Mesenchymal stem cell (in vitro differentiated cells and primary cell): ENCODE data around the gene GUCA1A.
"Not testable (repeated sequence)": the region's sequence is repeated elsewhere in the genome, so short reads cannot be mapped to it uniquely, and the experiment has no call there.

ENCODE experiments used
- DNase-seq: peaks from one replicate; pipeline ENCODE4 v3.0.0-alpha.2; 2013
- H2AFZ ChIP-seq: one replicate; pipeline ENCODE4 v1.6.1; 2013; ENCODE audit warnings: low read depth, mild to moderate bottlenecking, control low read depth, inconsistent platforms, low read length, moderate library complexity
- H2AK5ac ChIP-seq: 2 replicates; pipeline ENCODE4 v1.6.1; 2013; ENCODE audit warnings: low read length, moderate library complexity, mild to moderate bottlenecking, inconsistent platforms; ENCODE audit not compliant: severe bottlenecking
- H2BK120ac ChIP-seq: one replicate; pipeline ENCODE4 v1.6.1; 2013; ENCODE audit warnings: low read depth, mild to moderate bottlenecking, inconsistent platforms, low read length, moderate library complexity
- H2BK12ac ChIP-seq, 2 experiments: one replicate each; pipeline ENCODE4 v1.6.1; 2013; ENCODE audit warnings: inconsistent platforms in 2 of 2, low read length in 2 of 2, mild to moderate bottlenecking in 2 of 2, moderate library complexity in 2 of 2, control low read depth in 1 of 2
- H2BK15ac ChIP-seq: one replicate; pipeline ENCODE4 v1.6.1; 2013; ENCODE audit warnings: mild to moderate bottlenecking, low read depth, inconsistent platforms; ENCODE audit not compliant: poor library complexity, severe bottlenecking
- H2BK5ac ChIP-seq: 2 replicates; pipeline ENCODE4 v1.6.1; 2013; ENCODE audit warnings: low read depth, mild to moderate bottlenecking, low read length, control low read depth, inconsistent platforms; ENCODE audit not compliant: poor library complexity, severe bottlenecking
- H3K14ac ChIP-seq, 2 experiments: one replicate each; pipeline ENCODE4 v1.6.1; 2013; ENCODE audit warnings: inconsistent platforms in 2 of 2, low read length in 2 of 2, control low read depth in 1 of 2, mild to moderate bottlenecking in 1 of 2, moderate library complexity in 1 of 2
- H3K18ac ChIP-seq, 2 experiments: one replicate each; pipeline ENCODE4 v1.6.1; 2013; ENCODE audit warnings: inconsistent platforms in 2 of 2, low read length in 2 of 2, control low read depth in 1 of 2, low read depth in 1 of 2, mild to moderate bottlenecking in 1 of 2
- H3K23ac ChIP-seq, 2 experiments: one replicate each; pipeline ENCODE4 v1.6.1; 2013; ENCODE audit warnings: inconsistent platforms in 2 of 2, low read length in 2 of 2, mild to moderate bottlenecking in 2 of 2, moderate library complexity in 2 of 2, control low read depth in 1 of 2
- H3K27ac ChIP-seq: 2 replicates; pipeline ENCODE4 v1.5.1; 2013; ENCODE audit warnings: mild to moderate bottlenecking, moderate library complexity, low read length, control low read depth, inconsistent platforms; ENCODE audit not compliant: poor library complexity, severe bottlenecking
- H3K27me3 ChIP-seq, 2 experiments: 2 replicates each; pipeline versions ENCODE4 v1.6.1 to v1.7.0; 2013; ENCODE audit warnings: low read length in 2 of 2, mild to moderate bottlenecking in 2 of 2, moderate library complexity in 2 of 2, control low read depth in 1 of 2, inconsistent platforms in 1 of 2; ENCODE audit not compliant: control insufficient read depth in 1 of 2, insufficient read depth in 1 of 2
- H3K36me3 ChIP-seq, 2 experiments: 2 replicates each; pipeline versions ENCODE4 v1.6.1 to v1.7.0; 2013; ENCODE audit warnings: low read length in 2 of 2, control low read depth in 1 of 2, inconsistent platforms in 1 of 2, low read depth in 1 of 2, mild to moderate bottlenecking in 1 of 2; ENCODE audit not compliant: insufficient read depth in 2 of 2, control insufficient read depth in 1 of 2
- H3K4ac ChIP-seq, 2 experiments: one replicate each; pipeline ENCODE4 v1.6.1; 2013; ENCODE audit warnings: inconsistent platforms in 2 of 2, low read length in 2 of 2, mild to moderate bottlenecking in 2 of 2, moderate library complexity in 2 of 2, control low read depth in 1 of 2, low read depth in 1 of 2
- H3K4me1 ChIP-seq: 2 replicates; pipeline ENCODE4 v1.6.1; 2013; ENCODE audit warnings: low read depth, low read length, control low read depth; ENCODE audit not compliant: control insufficient read depth, insufficient read depth
- H3K4me2 ChIP-seq: 2 replicates; pipeline ENCODE4 v1.6.1; 2013; ENCODE audit warnings: low read length, mild to moderate bottlenecking, inconsistent platforms; ENCODE audit not compliant: poor library complexity, severe bottlenecking
- H3K4me3 ChIP-seq, 2 experiments: 2 replicates each; pipeline versions ENCODE4 v1.5.1 to v1.7.0; 2013; ENCODE audit warnings: low read length in 2 of 2, mild to moderate bottlenecking in 2 of 2, control low read depth in 1 of 2, low read depth in 1 of 2; ENCODE audit not compliant: insufficient read depth in 1 of 2
- H3K79me1 ChIP-seq: replicated peaks from 2 replicates; pipeline ENCODE4 v1.6.1; 2013; ENCODE audit warnings: mild to moderate bottlenecking, control low read depth, low read length, inconsistent platforms; ENCODE audit not compliant: poor library complexity, severe bottlenecking
- H3K9ac ChIP-seq: 2 replicates; pipeline ENCODE4 v1.7.0; 2013; ENCODE audit warnings: mild to moderate bottlenecking, low read length, moderate library complexity
- H3K9me3 ChIP-seq: 2 replicates; pipeline ENCODE4 v1.7.0; 2013; ENCODE audit warnings: mild to moderate bottlenecking, low read length; ENCODE audit not compliant: control insufficient read depth
- H4K8ac ChIP-seq: one replicate; pipeline ENCODE4 v1.6.1; 2013; ENCODE audit warnings: inconsistent platforms, mild to moderate bottlenecking, low read length, moderate library complexity
- H4K91ac ChIP-seq: one replicate; pipeline ENCODE4 v1.6.1; 2013; ENCODE audit warnings: mild to moderate bottlenecking, low read length, inconsistent platforms
- WGBS: methylation state at CpG from one replicate; pipeline ENCODE4 v1.1.7; 2013; ENCODE audit warnings: mixed read lengths; 5-methylcytosine and 5-hydroxymethylcytosine counted together

GUCA1A gene

DNA sequence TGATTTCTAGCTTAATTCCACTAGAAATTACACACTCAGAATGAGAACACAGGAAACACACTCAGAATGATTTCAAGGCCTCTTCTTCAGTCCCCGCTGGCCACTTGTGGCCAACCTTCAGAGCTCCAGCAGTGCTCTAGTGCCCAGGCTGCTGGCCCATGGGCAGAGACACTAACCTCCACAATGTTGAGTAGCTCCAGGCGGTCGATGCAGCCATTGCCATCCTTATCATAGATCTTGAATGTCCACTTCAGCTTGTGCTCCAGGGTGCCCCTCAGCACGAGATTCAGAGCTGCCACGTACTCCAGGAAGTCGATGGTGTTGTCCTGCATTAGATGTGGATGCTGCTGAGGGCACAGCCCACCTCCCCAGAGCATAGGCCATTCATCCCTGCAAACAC, 15.2 kb downstream of the GUCA1A start:
- Histone ChIP-seq H2BK5ac (no peak overlapping the region), H3K18ac (no peak overlapping the region), H3K4me2 (no peak overlapping the region), H3K79me1 (no peaks in the 10 kb centered on the region), H3K23ac (no peak overlapping the region), H4K8ac (no peak overlapping the region), H3K4me3 (no peak overlapping the region), H3K9ac (no peak overlapping the region), H4K91ac (no peak overlapping the region), H3K27ac (no peak overlapping the region), H2AFZ (no peak overlapping the region), H2AK5ac (no peak overlapping the region), H3K14ac (no peak overlapping the region), H3K9me3 (no peaks in the 10 kb centered on the region), H2BK120ac (no peak overlapping the region), H3K4me1 (peaks cover 5% of the 10 kb centered on the region), H3K27me3 (no peaks in the 10 kb centered on the region), H3K4ac (no peak overlapping the region), H2BK12ac (no peak overlapping the region), H2BK15ac (no peak overlapping the region), H3K36me3 (peaks cover 0 to 2% of the 10 kb centered on the region in 2 experiments)
- WGBS: 95% methylated on average over 6 of the region's 6 CpGs
- DNase-seq: no peak

DNA sequence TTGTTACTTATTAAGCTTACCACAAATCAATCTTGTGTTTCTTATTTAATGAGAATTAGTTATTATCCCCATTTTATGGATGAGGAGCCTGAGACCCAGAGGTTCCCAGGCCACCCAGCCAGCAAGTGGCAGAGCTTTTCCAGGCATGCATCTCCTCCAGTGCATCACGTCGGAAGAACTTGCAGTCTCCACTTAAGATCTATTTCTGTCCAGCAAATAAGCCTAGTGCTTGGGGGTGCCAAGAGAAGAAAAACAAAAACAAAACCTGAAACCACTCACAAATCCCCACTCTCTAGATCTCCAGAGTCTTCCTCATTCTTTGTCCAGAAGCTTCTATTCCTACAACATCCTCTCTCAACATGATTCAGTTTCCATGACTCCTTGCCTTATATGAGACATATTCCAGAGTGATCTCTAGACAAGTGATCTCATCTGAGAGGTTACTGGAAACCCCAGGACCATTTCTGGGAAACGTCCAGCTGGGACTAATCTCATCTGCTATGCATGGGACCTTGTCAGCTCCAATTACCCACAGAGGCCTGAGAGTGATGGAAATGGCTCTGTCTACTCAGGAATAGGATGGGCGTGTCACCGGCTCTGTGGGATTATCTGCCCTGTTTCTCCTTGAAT, 17.5 kb downstream of the GUCA1A start:
- Histone ChIP-seq H2BK15ac (no peak overlapping the region), H4K8ac (peak overlapping the region; percentile 51), H3K36me3 (peaks cover 0 to 2% of the 10 kb centered on the region in 2 experiments), H3K4me1 (peaks cover 10% of the 10 kb centered on the region), H4K91ac (no peak overlapping the region), H3K27ac (peak overlapping the region; percentile 34), H2AFZ (no peak overlapping the region), H3K18ac (no peak overlapping the region), H3K4me3 (no peak overlapping the region), H3K9ac (peak overlapping the region; percentile 23), H2BK120ac (no peak overlapping the region), H3K4ac (no peak overlapping the region), H2BK12ac (no peak overlapping the region), H2AK5ac (no peak overlapping the region), H3K79me1 (no peaks in the 10 kb centered on the region), H3K23ac (no peak overlapping the region), H3K14ac (no peak overlapping the region), H3K4me2 (no peak overlapping the region), H3K9me3 (no peaks in the 10 kb centered on the region), H3K27me3 (no peaks in the 10 kb centered on the region), H2BK5ac (no peak overlapping the region)
- DNase-seq: peak; percentile 98
- WGBS: 48% methylated on average over 5 of the region's 5 CpGs

DNA sequence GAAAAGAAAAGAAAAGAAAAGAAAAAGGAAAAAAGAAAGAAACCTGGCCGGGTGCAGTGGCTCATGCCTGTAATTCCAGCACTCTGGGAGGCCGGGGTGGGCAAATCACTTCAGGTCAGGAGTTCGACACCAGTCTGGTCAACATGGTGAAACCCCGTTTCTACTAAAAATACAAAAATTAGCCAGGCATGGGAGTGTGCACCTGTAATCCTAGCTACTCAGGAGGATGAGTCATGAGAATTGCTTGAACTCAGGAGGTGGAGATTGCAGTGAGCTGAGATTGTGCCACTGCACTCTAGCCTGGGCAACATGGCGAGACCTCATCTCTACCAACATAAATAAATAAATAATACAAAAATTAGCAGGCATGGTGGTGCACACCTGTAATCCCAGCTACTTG, 19.2 kb downstream of the GUCA1A start:
- not testable (repeated sequence) for H3K36me3 ChIP-seq, H4K8ac ChIP-seq, H3K4ac ChIP-seq, H3K9me3 ChIP-seq, H2BK120ac ChIP-seq, H3K23ac ChIP-seq, DNase-seq, H2BK12ac ChIP-seq, H3K27ac ChIP-seq, H2AK5ac ChIP-seq, H3K9ac ChIP-seq, H3K79me1 ChIP-seq, H4K91ac ChIP-seq, H3K18ac ChIP-seq, H3K4me2 ChIP-seq, H2BK15ac ChIP-seq, H2BK5ac ChIP-seq, H3K4me3 ChIP-seq, H2AFZ ChIP-seq, H3K14ac ChIP-seq, H3K27me3 ChIP-seq
- 88% methylated on average over 4 of the region's 5 CpGs for WGBS
- H3K4me1 ChIP-seq: peaks cover 12% of the 10 kb centered on the region

DNA sequence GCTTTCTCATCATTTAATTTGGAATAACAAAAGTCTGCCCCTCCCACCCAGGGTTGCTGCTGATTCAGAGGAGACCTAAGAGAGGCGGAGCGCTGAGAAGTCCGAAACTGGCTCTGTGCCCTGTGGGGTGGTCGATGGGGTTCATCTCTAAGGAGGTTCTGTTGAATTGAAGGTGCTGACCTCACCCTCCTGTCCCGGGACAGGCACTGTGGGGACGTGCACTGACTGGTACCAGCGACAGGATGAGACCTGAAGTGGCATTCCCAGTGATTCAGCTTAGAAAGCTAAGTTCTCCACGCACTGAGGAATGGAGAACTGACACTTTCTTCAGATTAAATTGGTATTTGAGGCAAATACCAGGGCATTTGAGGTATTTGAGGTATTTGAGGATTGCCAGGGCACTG, 20.3 kb downstream of the GUCA1A start:
- Histone ChIP-seq H2BK5ac (peak overlapping the region; percentile 54), H3K4me2 (peak overlapping the region; percentile 58)

More for the DNA sequence above, 20.3 kb downstream of the GUCA1A start:
- Histone ChIP-seq H3K14ac (no peak overlapping the region), H3K27me3 (no peaks in the 10 kb centered on the region), H2AK5ac (no peak overlapping the region), H2AFZ (no peak overlapping the region), H3K4me1 (peaks cover 18% of the 10 kb centered on the region), H3K9me3 (no peaks in the 10 kb centered on the region), H2BK12ac (peak overlapping the region in 1 of 2 experiments; percentile 88), H3K79me1 (no peaks in the 10 kb centered on the region), H3K23ac (no peak overlapping the region), H3K36me3 (peaks cover 0 to 3% of the 10 kb centered on the region in 2 experiments), H3K4me3 (no peak overlapping the region), H4K91ac (no peak overlapping the region), H4K8ac (peak overlapping the region; percentile 37), H2BK15ac (no peak overlapping the region), H3K4ac (no peak overlapping the region), H2BK120ac (no peak overlapping the region), H3K9ac (peak overlapping the region; percentile 24), H3K18ac (no peak overlapping the region), H3K27ac (peak overlapping the region; percentile 86)
- WGBS: 41% methylated on average over 8 of the region's 8 CpGs
- DNase-seq: peak; percentile 58
